Astrocyte (in vitro differentiated cells and primary cell): ENCODE measurements around the gene JPT2.

Experiments
- EZH2 ChIP-seq: IDR thresholded peaks from 2 replicates; pipeline ENCODE4 v1.6.1; 2012; ENCODE audit warnings: mild to moderate bottlenecking, low read length, inconsistent platforms; ENCODE audit not compliant: insufficient read depth
- TF ChIP-seq, protein P1 (sequence below): IDR thresholded peaks from 2 replicates; pipeline ENCODE4 v1.5.1; 2011; ENCODE audit warnings: low read depth, mild to moderate bottlenecking, inconsistent platforms, low read length, moderate library complexity; ENCODE audit not compliant: insufficient read depth

DNA sequence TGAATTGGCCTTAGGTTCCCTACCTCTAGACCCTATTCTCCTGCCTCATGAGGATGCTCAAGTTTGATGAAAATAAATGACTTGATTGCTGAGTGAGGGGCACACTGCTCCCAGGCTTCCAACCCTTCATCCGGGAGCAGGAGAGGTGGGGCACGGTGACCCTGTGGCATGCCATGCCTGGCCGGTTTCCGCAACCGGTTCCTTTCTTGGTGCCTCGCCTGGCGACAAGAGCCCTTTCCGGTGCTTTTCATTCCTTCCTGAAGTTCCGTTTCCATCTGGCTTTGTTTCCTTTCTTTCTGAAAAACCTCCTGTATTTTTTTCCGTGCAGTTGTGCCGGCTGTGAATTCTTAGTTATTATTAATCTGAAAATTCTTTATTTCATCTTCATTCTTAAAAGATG lies 38.2 kb upstream of the JPT2 start:
- TF ChIP-seq, protein P1, sequence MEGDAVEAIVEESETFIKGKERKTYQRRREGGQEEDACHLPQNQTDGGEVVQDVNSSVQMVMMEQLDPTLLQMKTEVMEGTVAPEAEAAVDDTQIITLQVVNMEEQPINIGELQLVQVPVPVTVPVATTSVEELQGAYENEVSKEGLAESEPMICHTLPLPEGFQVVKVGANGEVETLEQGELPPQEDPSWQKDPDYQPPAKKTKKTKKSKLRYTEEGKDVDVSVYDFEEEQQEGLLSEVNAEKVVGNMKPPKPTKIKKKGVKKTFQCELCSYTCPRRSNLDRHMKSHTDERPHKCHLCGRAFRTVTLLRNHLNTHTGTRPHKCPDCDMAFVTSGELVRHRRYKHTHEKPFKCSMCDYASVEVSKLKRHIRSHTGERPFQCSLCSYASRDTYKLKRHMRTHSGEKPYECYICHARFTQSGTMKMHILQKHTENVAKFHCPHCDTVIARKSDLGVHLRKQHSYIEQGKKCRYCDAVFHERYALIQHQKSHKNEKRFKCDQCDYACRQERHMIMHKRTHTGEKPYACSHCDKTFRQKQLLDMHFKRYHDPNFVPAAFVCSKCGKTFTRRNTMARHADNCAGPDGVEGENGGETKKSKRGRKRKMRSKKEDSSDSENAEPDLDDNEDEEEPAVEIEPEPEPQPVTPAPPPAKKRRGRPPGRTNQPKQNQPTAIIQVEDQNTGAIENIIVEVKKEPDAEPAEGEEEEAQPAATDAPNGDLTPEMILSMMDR, result no peak
- TF ChIP-seq EZH2, result no peak
